H4 (cell line): Measurements from ENCODE around the gene NAA38. TPM values are rescaled to one million over a fixed set of nuclear protein-coding genes. Genes with fewer than 3 reads are reported as not detected.
"Not testable (repeated sequence)": the region's sequence is repeated elsewhere in the genome, so short reads cannot be mapped to it uniquely, and the experiment has no call there.

Source experiments
- DNase-seq: peaks from one replicate; pipeline ENCODE4 v3.0.0-alpha.2; 2015; ENCODE audit warnings: low spot score
- total RNA-seq: library from RNA; depleted of rRNA; stranded (reverse); fragments of >200 nt; shearing (Covaris generic); gene quantifications from 2 replicates; pipeline ENCODE4 v1.2.3, GENCODE V29; 2014; rRNA removed

Gene NAA38
- total RNA-seq, 1 experiment from 2014 or later: 70.3 TPM

GRCh38 chr17:7824021-7824924 lies 33.1 kb downstream of the NAA38 start:
- no peak for DNase-seq

- no peak for DNase-seq
These were observed 33.8 kb downstream of the NAA38 start for GRCh38 chr17:7823581-7824001.

GRCh38 chr17:7822126-7822525 lies 35.2 kb downstream of the NAA38 start:
- no peak for DNase-seq

- DNase-seq: no peak
These were observed 37.1 kb downstream of the NAA38 start for GRCh38 chr17:7820231-7820630.

GRCh38 chr17:7818746-7819645 lies 38.4 kb downstream of the NAA38 start:
- DNase-seq: no peak

GRCh38 chr17:7818026-7818425 lies 39.3 kb downstream of the NAA38 start:
- DNase-seq: no peak

- no peak for DNase-seq
These were observed 39.8 kb downstream of the NAA38 start for GRCh38 chr17:7817643-7817964.

GRCh38 chr17:7816926-7817642 lies 40.3 kb downstream of the NAA38 start:
- no peak for DNase-seq

GRCh38 chr17:7814969-7815368 lies 42.4 kb downstream of the NAA38 start:
- no peak for DNase-seq

GRCh38 chr17:7811251-7811650 lies 46.1 kb downstream of the NAA38 start:
- no peak for DNase-seq

- DNase-seq: not testable (repeated sequence)
These were observed 47.5 kb downstream of the NAA38 start for GRCh38 chr17:7809791-7810343.

GRCh38 chr17:7809086-7809790 lies 48.1 kb downstream of the NAA38 start:
- no peak for DNase-seq

GRCh38 chr17:7807206-7807605 lies 50.2 kb downstream of the NAA38 start:
- no peak for DNase-seq

Other genes starting within 250 kb of the NAA38 start
- gene FXR2, start 242.7 kb downstream of the NAA38 start, total RNA-seq: 11.4 and 16.5 TPM in 2 replicates
- gene SAT2, start 229.7 kb downstream of the NAA38 start, total RNA-seq: 39.6 and 45.6 TPM in 2 replicates
- gene SHBG, start 227.4 kb downstream of the NAA38 start, total RNA-seq: not detected in 2 replicates
- gene ATP1B2, start 206.6 kb downstream of the NAA38 start, total RNA-seq: not detected in 2 replicates
- 35.9 and 43.7 TPM in 2 replicates for gene TP53, start 170.1 kb downstream of the NAA38 start, total RNA-seq
- 9.9 and 15.8 TPM in 2 replicates for gene WRAP53, start 169.1 kb downstream of the NAA38 start, total RNA-seq
- 5.6 and 6.2 TPM in 2 replicates for gene EFNB3, start 152.4 kb downstream of the NAA38 start, total RNA-seq
- 0.10 and 0.12 TPM in 2 replicates for gene DNAH2, start 139.8 kb downstream of the NAA38 start, total RNA-seq
- 0.21 and 4.1 TPM in 2 replicates for gene KDM6B, start 23.3 kb downstream of the NAA38 start, total RNA-seq
- gene TMEM88, start 2.5 kb downstream of the NAA38 start, total RNA-seq: not detected in 2 replicates
- gene CYB5D1, start 444 bp upstream of the NAA38 start, total RNA-seq: 4.0 and 7.5 TPM in 2 replicates
- gene CHD3, start 31.2 kb upstream of the NAA38 start, total RNA-seq: 26.5 and 35.0 TPM in 2 replicates
- gene RNF227, start 58.7 kb upstream of the NAA38 start, total RNA-seq: 1.1 and 3.6 TPM in 2 replicates
- 0.21 TPM in 1 of 2 replicates, not detected in the other for gene KCNAB3, start 72.3 kb upstream of the NAA38 start, total RNA-seq
- 22.8 and 33.4 TPM in 2 replicates for gene TRAPPC1, start 74.4 kb upstream of the NAA38 start, total RNA-seq
- gene CNTROB, start 74.6 kb upstream of the NAA38 start, total RNA-seq: 6.2 and 9.1 TPM in 2 replicates
- gene GUCY2D, start 145.1 kb upstream of the NAA38 start, total RNA-seq: not detected in 2 replicates
- gene ALOX15B, start 181.5 kb upstream of the NAA38 start, total RNA-seq: not detected in 2 replicates
- not detected in 2 replicates for gene ALOX12B, start 230.2 kb upstream of the NAA38 start, total RNA-seq